ENCODE results near the gene GNGT2. TPM values are rescaled to one million over a fixed set of nuclear protein-coding genes. Genes with fewer than 3 reads are reported as not detected.
A peak's percentile ranks its signal among the peaks of the same experiment; 100 is the strongest.
"Not testable (repeated sequence)": the region's sequence is repeated elsewhere in the genome, so short reads cannot be mapped to it uniquely, and the experiment has no call there.

Gene GNGT2
- total RNA-seq, 1 donor from 2014 or later = 2.9 TPM

DNA sequence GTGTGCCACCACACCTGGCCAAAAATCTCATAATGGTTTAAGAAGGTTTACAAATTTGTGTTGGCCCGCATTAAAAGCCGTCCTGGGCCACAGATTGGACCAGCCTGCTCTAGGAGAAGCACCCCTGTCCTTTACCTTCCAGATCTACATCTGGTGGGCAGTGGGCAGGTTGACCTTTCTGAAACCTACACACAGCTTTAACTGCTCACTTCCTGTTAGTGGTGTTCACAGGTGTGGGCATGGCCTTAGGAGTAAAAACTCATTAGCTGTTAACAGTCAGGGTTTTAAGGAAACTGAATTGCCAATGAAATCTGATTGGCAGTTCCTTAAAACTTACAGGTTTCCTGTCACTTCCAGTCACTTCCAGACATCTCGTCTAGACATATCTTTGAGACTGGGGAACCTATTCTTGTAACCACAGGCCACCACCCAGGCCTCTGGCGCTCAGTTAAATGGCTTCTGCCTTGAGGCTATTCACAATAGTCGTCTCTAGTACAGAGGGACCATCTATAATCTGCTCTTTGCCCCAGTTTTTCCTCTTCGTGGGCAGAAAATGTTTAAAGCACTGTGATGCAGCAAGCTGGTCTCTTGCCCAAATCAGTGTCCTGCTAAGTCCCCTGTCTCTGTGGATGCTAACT lies 29.3 kb downstream of the GNGT2 start:
- no peak for DNase-seq (ENCODE audit: extremely low read depth, low read depth, low spot score)

DNA sequence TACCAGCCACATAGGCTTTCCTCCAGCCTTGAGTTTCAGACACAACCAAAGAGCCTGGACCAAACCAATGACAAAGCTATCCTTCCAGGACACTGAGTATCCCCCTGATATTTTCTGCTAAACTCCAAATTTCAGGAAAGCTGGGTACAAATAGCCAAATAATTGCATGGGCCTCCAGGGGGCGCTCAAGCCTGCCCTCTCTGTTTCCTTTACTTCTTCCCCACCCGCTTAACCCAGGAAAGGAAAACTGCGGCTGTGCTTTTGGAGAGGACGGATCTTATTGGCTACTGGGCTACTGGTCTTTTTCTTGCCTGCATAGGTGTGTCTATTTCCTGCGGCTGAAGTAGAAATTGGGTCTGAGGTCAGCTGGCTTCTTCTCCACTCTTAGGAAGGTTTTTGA lies 30.1 kb downstream of the GNGT2 start:
- peak; percentile 33 for DNase-seq (ENCODE audit: extremely low read depth, low read depth, low spot score)

DNA sequence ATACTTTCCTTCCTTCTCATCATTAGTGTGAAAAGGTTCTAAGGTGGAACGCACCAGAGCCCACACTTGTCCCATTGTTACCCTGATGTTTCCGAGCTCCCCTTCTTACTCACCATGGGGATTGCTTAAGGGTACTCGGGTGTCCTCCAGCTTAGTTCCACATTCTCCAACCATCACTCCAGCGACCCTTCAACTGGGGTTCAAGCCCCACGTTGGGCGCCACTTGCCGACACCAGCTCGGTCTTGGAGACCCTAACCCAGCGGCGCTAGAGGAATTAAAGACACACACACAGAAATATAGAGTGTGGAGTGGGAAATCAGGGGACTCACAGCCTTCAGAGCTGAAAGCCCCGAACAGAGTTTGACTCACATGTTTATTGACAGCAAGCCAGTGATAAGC lies 34.4 kb downstream of the GNGT2 start:
- DNase-seq (ENCODE audit: extremely low read depth, low read depth, low spot score) = not testable (repeated sequence)

DNA sequence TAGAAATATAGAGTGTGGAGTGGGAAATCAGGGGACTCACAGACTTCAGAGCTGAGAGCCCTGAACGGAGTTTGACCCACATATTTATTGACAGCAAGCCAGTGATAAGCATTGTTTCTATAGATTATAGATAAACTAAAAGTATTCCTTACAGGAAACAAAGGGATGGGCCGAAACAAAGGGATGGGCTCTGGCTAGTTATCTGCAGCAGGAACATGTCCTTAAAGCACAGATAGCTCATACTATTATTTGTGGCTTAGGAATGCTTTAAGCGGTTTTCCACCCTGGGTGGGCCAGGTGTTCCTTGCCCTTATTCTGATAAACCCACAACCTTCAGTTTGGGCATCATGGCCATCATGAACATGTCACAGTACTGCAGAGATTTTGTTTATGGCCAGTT lies 39.7 kb downstream of the GNGT2 start:
- DNase-seq (ENCODE audit: extremely low read depth, low read depth, low spot score) = not testable (repeated sequence)

DNA sequence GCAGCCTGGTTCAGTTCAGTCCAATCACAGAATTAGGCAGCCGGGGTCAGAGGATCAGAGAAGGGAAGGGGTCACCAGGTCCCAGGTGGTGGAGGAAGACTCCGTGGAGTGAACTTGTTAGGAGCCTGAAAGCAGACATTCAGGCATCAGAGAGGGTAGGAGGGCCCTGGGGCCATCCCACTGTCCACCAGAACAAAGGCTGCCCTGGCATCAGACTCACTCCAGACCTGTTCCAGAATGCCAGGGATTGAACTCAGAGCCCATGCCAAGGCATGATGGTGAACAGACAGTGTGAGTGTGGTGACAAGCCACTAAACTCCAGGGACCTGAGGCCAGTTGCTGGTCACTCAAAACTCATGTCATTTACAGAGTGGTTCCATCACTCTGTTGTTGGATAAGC lies 40.2 kb downstream of the GNGT2 start:
- DNase-seq (ENCODE audit: extremely low read depth, low read depth, low spot score) = no peak

DNA sequence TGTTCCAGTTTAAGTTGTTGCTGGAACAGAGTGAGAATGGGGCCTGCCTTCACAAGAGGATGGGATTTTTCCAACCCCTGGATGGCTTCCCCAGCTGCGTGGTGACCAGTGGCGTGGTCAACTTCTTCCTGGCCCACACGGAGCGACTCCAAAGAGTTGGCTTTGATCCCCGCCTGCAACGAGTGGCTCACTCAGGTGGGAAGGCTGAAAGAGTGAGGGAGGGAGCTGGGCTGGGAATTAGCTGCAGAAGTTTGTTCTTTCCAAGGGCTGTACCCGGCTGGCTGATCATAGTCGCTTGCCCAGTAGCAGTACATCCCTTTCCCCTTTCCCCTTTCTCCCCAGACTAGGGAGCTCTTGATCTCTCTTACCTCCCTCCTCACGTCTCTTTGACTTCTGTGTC lies 41.7 kb downstream of the GNGT2 start:
- no peak for DNase-seq (ENCODE audit: extremely low read depth, low read depth, low spot score)

DNA sequence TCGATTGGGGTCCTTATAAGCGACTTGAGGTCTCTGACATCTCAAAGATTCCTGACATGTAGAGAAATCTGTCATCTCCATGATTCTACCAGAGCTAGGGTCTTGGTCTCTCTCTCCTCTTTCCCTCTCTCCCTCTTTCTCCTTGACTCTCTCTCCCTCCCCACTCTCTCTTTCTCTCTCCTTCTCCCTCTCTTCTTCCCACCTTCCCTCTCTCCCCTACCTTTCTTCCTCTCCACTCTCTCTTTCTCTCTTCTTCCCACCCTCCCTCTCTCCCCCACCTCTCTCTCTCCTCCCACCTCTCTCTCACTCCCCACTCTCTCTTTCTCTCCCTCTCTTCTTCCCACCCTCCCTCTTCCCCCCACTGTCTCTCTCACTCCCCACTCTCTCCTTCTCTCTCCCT lies 45.2 kb downstream of the GNGT2 start:
- no peak for DNase-seq (ENCODE audit: extremely low read depth, low read depth, low spot score)

DNA sequence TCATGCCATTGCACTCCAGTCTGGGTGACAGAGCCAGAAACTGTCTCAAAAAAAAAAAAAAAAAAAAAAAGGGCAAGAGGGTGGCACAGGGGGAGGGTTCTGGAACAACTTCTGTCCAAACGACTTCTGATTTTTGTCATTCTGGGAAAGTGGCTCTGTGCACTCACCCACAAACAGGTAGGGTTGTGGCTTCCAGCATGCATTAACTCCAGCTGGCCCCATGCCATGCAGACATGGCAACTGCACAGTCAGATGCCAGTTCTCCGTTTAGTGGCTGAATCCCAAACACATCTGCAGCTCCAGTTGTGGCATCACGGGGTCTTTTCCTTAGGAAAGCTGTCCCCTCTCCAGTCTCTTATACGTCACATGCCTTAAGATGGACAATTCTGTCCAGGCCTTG lies 47.5 kb downstream of the GNGT2 start:
- DNase-seq (ENCODE audit: extremely low read depth, low read depth, low spot score) = no peak

DNA sequence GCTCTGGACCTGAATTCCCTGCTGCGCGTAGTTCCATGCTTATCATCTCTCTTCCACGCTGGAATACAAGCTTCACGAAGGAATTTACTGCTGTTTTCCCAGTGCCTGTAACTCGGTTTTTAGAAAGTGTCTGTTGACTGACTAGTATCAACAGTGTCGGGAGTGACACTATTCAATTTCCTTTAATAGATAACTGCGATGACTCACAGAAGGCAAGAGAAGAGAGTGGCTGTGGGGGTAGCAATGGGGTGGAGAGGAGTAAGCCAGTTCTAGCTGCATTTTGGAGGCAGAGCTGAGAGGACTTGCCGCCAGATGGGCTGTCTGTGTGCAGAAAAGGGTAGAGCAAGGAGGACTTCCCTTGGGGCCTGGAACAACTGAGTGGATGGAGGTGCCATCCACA lies 52.6 kb downstream of the GNGT2 start:
- DNase-seq (ENCODE audit: extremely low read depth, low read depth, low spot score) = no peak

DNA sequence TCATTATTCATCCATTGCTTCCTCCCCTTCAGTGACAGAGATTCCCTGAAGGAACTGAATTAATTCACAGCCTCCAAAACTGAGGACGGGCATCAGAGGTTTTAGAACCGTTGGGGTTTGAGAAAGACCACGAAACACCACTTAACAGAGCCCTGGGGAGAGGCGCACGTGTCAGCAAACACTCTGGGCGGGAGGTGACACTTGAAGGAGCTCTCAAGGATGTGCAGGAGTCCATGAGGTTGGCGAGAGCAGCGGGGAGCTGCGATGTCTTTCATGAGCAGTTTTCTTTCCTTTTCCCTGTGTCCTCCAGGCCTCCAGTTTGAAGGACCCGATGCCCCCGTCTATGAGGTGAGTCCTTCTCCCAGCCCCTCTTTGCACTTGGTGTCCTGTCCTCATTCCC lies 54.1 kb downstream of the GNGT2 start:
- DNase-seq (ENCODE audit: extremely low read depth, low read depth, low spot score) = no peak

Other genes starting within 250 kb of the GNGT2 start
- gene GIP, start 242.0 kb downstream of the GNGT2 start, total RNA-seq = not detected in 2 replicates
- 15.6 and 21.9 TPM in 2 replicates for gene IGF2BP1, start 213.2 kb downstream of the GNGT2 start, total RNA-seq
- not detected in 2 replicates for gene B4GALNT2, start 77.8 kb downstream of the GNGT2 start, total RNA-seq
- 22.3 and 26.2 TPM in 2 replicates for gene ABI3, start 133 bp upstream of the GNGT2 start, total RNA-seq
- gene PHOSPHO1, start 20.2 kb upstream of the GNGT2 start, total RNA-seq = 0.10 TPM in 1 of 2 replicates, not detected in the other
- 13.0 and 23.0 TPM in 2 replicates for gene ZNF652, start 151.7 kb upstream of the GNGT2 start, total RNA-seq
- gene PHB1, start 204.3 kb upstream of the GNGT2 start, total RNA-seq = 99.8 and 140 TPM in 2 replicates